HepG2 (cell line): ENCODE measurements around the gene CEP131. TPM values are rescaled to one million over a fixed set of nuclear protein-coding genes. Genes with fewer than 3 reads are reported as not detected.

Experiments
- ATAC-seq: fragments of 200-7000 bp; cut with Tn5 transposase; 3 replicates; pipeline ENCODE4 v1.9.1; 2020; ENCODE audit warnings: mild to moderate bottlenecking, moderate library complexity
- BruUV-seq: library from RNA; stranded (reverse); fragments of 400-500 nt; replicated peaks from 2 replicates; lab custom pipeline; 2021; lab: Mats Ljungman, UMichigan
- CTCF ChIA-PET: fragments of 300-600 bp; formaldehyde crosslinking; extraction: SDS; loops from one replicate; lab custom pipeline; 2021; ENCODE audit warnings: low total read pairs, inconsistent platforms, low intra/inter-chr PET ratio; lab: Yijun Ruan, JAX
- POLR2A ChIA-PET: fragments of 350-600 bp; sonication (Branson Sonifier 250); formaldehyde crosslinking; loops from one replicate; lab custom pipeline; 2020; ENCODE audit warnings: antibody characterized with exemption, inconsistent platforms; lab: Yijun Ruan, JAX
- DNase-seq: peaks from one replicate; pipeline ENCODE4 v3.0.0-alpha.2; 2015; ENCODE audit warnings: low spot score
- FAIRE-seq: peaks from 3 replicates; lab custom pipeline; 2011; peaks lifted over from hg19 to GRCh38; lab: Jason Lieb, UNC
- H2AFZ ChIP-seq: one replicate; pipeline ENCODE4 v1.6.1; 2011; ENCODE audit warnings: low read length, inconsistent platforms
- H3K27ac ChIP-seq: fragments of 300-600 bp; 3 replicates; pipeline ENCODE4 v1.8.0; 2011; ENCODE audit warnings: mixed run types, mild to moderate bottlenecking, mixed read lengths, low read length, inconsistent platforms; ENCODE audit not compliant: insufficient read depth; ENCODE audit errors: extremely low read length
- H3K27me3 ChIP-seq, 2 experiments: fragments of 200-600 bp in 1 of 2; 2 replicates in 1 of 2; 3 replicates in 1 of 2; pipeline versions ENCODE4 v1.6.0 to v1.8.0; 2011; ENCODE audit warnings: low read length in 2 of 2, mild to moderate bottlenecking in 2 of 2, moderate library complexity in 2 of 2, inconsistent platforms in 1 of 2; ENCODE audit not compliant: insufficient read depth in 2 of 2, control insufficient read depth in 1 of 2
- H3K36me3 ChIP-seq, 2 experiments: fragments of 200-600 bp in 1 of 2; replicated peaks in 1 of 2; 2 replicates in 1 of 2; 3 replicates in 1 of 2; pipeline versions ENCODE4 v1.5.1 to v1.8.0; 2011; ENCODE audit warnings: low read length in 2 of 2, inconsistent platforms in 1 of 2; ENCODE audit not compliant: insufficient read depth in 2 of 2, control insufficient read depth in 1 of 2
- H3K4me1 ChIP-seq: 2 replicates; pipeline ENCODE4 v1.5.1; 2012; ENCODE audit warnings: low read length, inconsistent platforms; ENCODE audit not compliant: insufficient read depth
- H3K4me2 ChIP-seq: 2 replicates; pipeline ENCODE4 v1.6.0; 2011; ENCODE audit warnings: low read depth, low read length, inconsistent platforms
- H3K4me3 ChIP-seq, 3 experiments: fragments of 200-600 bp in 1 of 3; sonication (generic), shearing (Covaris generic) in 1 of 3; replicated peaks in 1 of 3; 2 replicates each; pipeline ENCODE4 v1.5.1; 2011 to 2016; ENCODE audit warnings: low read length in 3 of 3, inconsistent platforms in 2 of 3, low read depth in 2 of 3, mild to moderate bottlenecking in 2 of 3, control low read depth in 1 of 3, mixed read lengths in 1 of 3; ENCODE audit not compliant: insufficient read depth in 1 of 3
- H3K79me2 ChIP-seq: one replicate; pipeline ENCODE4 v1.6.1; 2011; ENCODE audit warnings: low read length, inconsistent platforms; ENCODE audit not compliant: insufficient read depth
- H3K9ac ChIP-seq: 2 replicates; pipeline ENCODE4 v1.6.0; 2011; ENCODE audit warnings: mild to moderate bottlenecking, low read depth, low read length, inconsistent platforms; ENCODE audit not compliant: insufficient read depth
- H3K9me3 ChIP-seq: 2 replicates; pipeline ENCODE4 v1.5.1; 2012; ENCODE audit warnings: mild to moderate bottlenecking, low read length
- H4K20me1 ChIP-seq: 2 replicates; pipeline ENCODE4 v1.6.0; 2011; ENCODE audit warnings: inconsistent platforms, mild to moderate bottlenecking, low read length, moderate library complexity; ENCODE audit not compliant: insufficient read depth
- GATAD1 ChIP-seq: IDR thresholded peaks from 2 replicates; pipeline ENCODE4 v1.6.1; 2016; ENCODE audit warnings: missing genetic modification reagents, missing compliant biosample characterization
- ISL2 ChIP-seq: sonication (generic); formaldehyde crosslinking; IDR thresholded peaks from 2 replicates; pipeline ENCODE4 v1.5.0; 2020; ENCODE audit warnings: missing genetic modification reagents
- KLF9 ChIP-seq: IDR thresholded peaks from 2 replicates; pipeline ENCODE4 v1.6.1; 2016; ENCODE audit warnings: low read depth
- MXD4 ChIP-seq: IDR thresholded peaks from 2 replicates; pipeline ENCODE4 v1.6.1; 2016; ENCODE audit warnings: mild to moderate bottlenecking, missing biosample characterization, missing genetic modification reagents
- NFATC3 ChIP-seq: sonication (generic); formaldehyde crosslinking; IDR thresholded peaks from 2 replicates; pipeline ENCODE4 v1.5.1; 2020; ENCODE audit warnings: mild to moderate bottlenecking, missing genetic modification reagents
- RXRA ChIP-seq: sonication (generic); formaldehyde crosslinking; IDR thresholded peaks from 2 replicates; pipeline ENCODE4 v1.5.1; 2020; ENCODE audit warnings: missing genetic modification reagents
- SPEN ChIP-seq: sonication (generic); formaldehyde crosslinking; IDR thresholded peaks from 2 replicates; pipeline ENCODE4 v1.5.1; 2020; ENCODE audit warnings: low read depth, mild to moderate bottlenecking, missing genetic modification reagents
- ZMYM3 ChIP-seq: sonication (generic); formaldehyde crosslinking; IDR thresholded peaks from 2 replicates; pipeline ENCODE4 v1.5.1; 2020; ENCODE audit warnings: mild to moderate bottlenecking, missing genetic modification reagents
- ZNF468 ChIP-seq: sonication (generic); formaldehyde crosslinking; IDR thresholded peaks from 2 replicates; pipeline ENCODE4 v1.8.0; 2022; ENCODE audit warnings: mild to moderate bottlenecking, moderate library complexity, missing genetic modification reagents
- ZNF710 ChIP-seq: sonication (generic); formaldehyde crosslinking; IDR thresholded peaks from 2 replicates; pipeline ENCODE4 v1.5.0; 2020; ENCODE audit warnings: mild to moderate bottlenecking, missing genetic modification reagents, borderline replicate concordance
- ZNF775 ChIP-seq: sonication (generic); formaldehyde crosslinking; IDR thresholded peaks from 2 replicates; pipeline ENCODE4 v1.4.0; 2020; ENCODE audit warnings: missing genetic modification reagents, mild to moderate bottlenecking, moderate library complexity, borderline replicate concordance
- WGBS: methylation state at CpG from one replicate; pipeline ENCODE4 v1.1.6; 2017; ENCODE audit warnings: low lambda C conversion rate; 5-methylcytosine and 5-hydroxymethylcytosine counted together
- in situ Hi-C: cut with HindIII; loops from 2 replicates; pipeline ENCODE4 v1.10.0; 2017; ENCODE audit warnings: low pct_unique_long_range_greater_than_20kb; ENCODE audit not compliant: extremely low pct_ligation_motif_present
- intact Hi-C: fragments of 100-400 bp; cut with micrococcal nuclease; formaldehyde crosslinking; loops from one replicate; pipeline ENCODE4 v1.10.0; 2022; ENCODE audit not compliant: unreplicated experiment
- polyA plus RNA-seq, 8 experiments: library from polyadenylated mRNA; depleted of rRNA in 3 of 8; stranded (reverse) in 7 of 8; unstranded in 1 of 8; fragments of >200 nt; fragmentation: Illumina TruSeq in 4 of 8; extraction: Trizol in 4 of 8; gene quantifications; 2 replicates each; pipeline versions ENCODE4 v1.2.1 to v1.2.3, GENCODE V29; 2011 to 2016; ENCODE audit warnings: low read depth in 4 of 8, missing spikeins in 1 of 8, mixed read lengths in 1 of 8; ENCODE audit not compliant: insufficient read depth in 1 of 8
- total RNA-seq, 5 experiments: library from RNA; depleted of rRNA; stranded (reverse); fragments of >200 nt; fragmentation: Illumina TruSeq; extraction: Trizol; gene quantifications; 2 replicates each; pipeline ENCODE4 v1.2.3, GENCODE V29; 2016; ENCODE audit warnings: low read depth in 1 of 5
- TF ChIP-seq, protein P1 (sequence below): sonication (generic); formaldehyde crosslinking; IDR thresholded peaks from 2 replicates; pipeline ENCODE4 v1.8.1; 2023; ENCODE audit warnings: mild to moderate bottlenecking, moderate library complexity, missing genetic modification reagents
- TF ChIP-seq, protein P2 (sequence below): sonication (generic); formaldehyde crosslinking; IDR thresholded peaks from 2 replicates; pipeline ENCODE4 v1.5.1; 2020; ENCODE audit warnings: mild to moderate bottlenecking, missing genetic modification reagents
- TF ChIP-seq, protein P3 (sequence below): sonication (generic); formaldehyde crosslinking; IDR thresholded peaks from 2 replicates; pipeline ENCODE4 v1.5.0; 2020; ENCODE audit warnings: missing genetic modification reagents

Gene CEP131
- total and polyA plus RNA-seq, 2 of the 13 experiments (the other 11 are each of a cell fraction or from before 2014, with no cell fraction given) = 5.0 to 16.8 TPM

- peaks cover 4% of the 10 kb centered on the region; the same call in 1 of the 2 replicates for H4K20me1 ChIP-seq
- H2AFZ ChIP-seq = no peak overlapping the region
- H3K4me1 ChIP-seq = peaks cover 26% of the 10 kb centered on the region
- ChIA-PET POLR2A (interaction anchor here (1.0 kb wide), 1 partner anchor 261 kb away, joined by 3 read pairs; no protein-coding TSS in a partner anchor), CTCF (interaction anchor here (1.6 to 2.1 kb wide), 3 partner anchors 231 to 349 kb away, joined by 8 to 17 read pairs (median 12); no protein-coding TSS in a partner anchor)
- intact Hi-C loops (loop anchor here (1.0 to 2.0 kb wide), 3 partner anchors 231 to 348 kb away; no protein-coding TSS in a partner anchor), in situ Hi-C loops (no loop called here)
- peak overlapping the region; percentile 41 for H3K4me2 ChIP-seq
- peak overlapping the region in 1 of 3 experiments; percentile 9; a peak in 1 of 6 replicates for H3K4me3 ChIP-seq
- H3K27ac ChIP-seq = peak overlapping the region; percentile 46
- H3K27me3 ChIP-seq = no peaks in the 10 kb centered on the region
- no peak for DNase-seq
- H3K9me3 ChIP-seq = no peaks in the 10 kb centered on the region
- H3K79me2 ChIP-seq = no peaks in the 10 kb centered on the region
- WGBS = 66% methylated on average over 15 of the region's 15 CpGs
- no TSS peak for BruUV-seq
- no peak for FAIRE-seq
- peaks cover 16 to 25% of the 10 kb centered on the region in 2 experiments for H3K36me3 ChIP-seq
- ATAC-seq = peak; percentile 5
- peak overlapping the region; percentile 14; the same call in 1 of the 2 replicates for H3K9ac ChIP-seq
- TF ChIP-seq ZNF468 (no peak), RXRA (CRISPR knock-in tag) (peak; percentile 2; the same call in 1 of the 2 replicates), ZNF710 (no peak), GATAD1 (CRISPR knock-in tag) (no peak), KLF9 (no peak), ZNF775 (no peak), NFATC3 (CRISPR knock-in tag) (no peak), SPEN (CRISPR knock-in tag) (no peak), ISL2 (CRISPR knock-in tag) (no peak), MXD4 (CRISPR knock-in tag) (no peak), ZMYM3 (CRISPR knock-in tag) (no peak)
- TF ChIP-seq, protein P1, sequence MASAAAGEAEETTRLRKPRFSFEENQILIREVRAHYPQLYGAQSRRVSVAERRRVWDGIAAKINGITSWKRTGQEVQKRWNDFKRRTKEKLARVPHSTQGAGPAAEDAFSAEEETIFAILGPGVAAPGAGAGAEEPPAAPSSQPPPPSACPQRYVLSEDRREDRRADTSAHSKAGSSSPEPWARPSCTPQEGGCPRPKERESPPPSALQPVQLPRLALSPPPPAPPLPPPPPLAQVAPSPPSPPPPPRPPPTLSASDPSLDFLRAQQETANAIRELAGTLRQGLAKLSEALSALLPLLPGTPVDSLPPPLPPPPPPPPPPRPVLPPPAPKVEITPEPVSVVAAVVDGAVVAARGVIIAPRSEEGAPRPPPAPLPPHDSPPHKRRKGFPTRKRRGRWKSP (CRISPR knock-in tag) = no peak
- TF ChIP-seq, protein P2, sequence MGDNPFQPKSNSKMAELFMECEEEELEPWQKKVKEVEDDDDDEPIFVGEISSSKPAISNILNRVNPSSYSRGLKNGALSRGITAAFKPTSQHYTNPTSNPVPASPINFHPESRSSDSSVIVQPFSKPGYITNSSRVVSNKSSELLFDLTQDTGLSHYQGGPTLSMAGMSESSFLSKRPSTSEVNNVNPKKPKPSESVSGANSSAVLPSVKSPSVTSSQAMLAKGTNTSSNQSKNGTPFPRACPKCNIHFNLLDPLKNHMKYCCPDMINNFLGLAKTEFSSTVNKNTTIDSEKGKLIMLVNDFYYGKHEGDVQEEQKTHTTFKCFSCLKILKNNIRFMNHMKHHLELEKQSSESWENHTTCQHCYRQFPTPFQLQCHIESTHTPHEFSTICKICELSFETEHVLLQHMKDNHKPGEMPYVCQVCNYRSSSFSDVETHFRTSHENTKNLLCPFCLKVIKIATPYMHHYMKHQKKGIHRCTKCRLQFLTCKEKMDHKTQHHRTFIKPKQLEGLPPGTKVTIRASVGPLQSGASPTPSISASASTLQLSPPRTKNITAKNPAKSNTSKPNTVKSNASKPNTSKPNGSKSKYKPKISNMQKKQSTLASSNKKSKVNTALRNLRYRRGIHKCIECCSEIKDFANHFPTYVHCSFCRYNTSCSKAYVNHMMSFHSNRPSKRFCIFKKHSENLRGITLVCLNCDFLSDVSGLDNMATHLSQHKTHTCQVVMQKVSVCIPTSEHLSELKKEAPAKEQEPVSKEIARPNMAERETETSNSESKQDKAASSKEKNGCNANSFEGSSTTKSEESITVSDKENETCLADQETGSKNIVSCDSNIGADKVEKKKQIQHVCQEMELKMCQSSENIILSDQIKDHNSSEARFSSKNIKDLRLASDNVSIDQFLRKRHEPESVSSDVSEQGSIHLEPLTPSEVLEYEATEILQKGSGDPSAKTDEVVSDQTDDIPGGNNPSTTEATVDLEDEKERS (CRISPR knock-in tag) = no peak
- TF ChIP-seq, protein P3, sequence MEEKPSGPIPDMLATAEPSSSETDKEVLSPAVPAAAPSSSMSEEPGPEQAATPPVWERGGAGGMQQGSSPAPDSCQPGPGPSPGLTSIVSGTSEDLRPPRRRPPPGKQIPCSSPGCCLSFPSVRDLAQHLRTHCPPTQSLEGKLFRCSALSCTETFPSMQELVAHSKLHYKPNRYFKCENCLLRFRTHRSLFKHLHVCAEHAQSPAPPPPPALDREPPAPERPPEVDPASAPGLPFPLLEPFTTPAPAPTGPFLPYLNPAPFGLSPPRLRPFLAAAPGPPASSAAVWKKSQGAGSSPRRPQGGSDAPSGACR (CRISPR knock-in tag) = 0 out of 2 replicates have a peak, but pooled peaks have one; percentile 51
Observed at GRCh38 chr17:81252987-81253329, 30.2 kb upstream of the CEP131 start.
